IPS-11a (cell line): ENCODE measurements around the gene RBM22.

Experiments
- H3K4me3 ChIP-seq: one replicate; pipeline ENCODE4 v1.5.1; 2013; ENCODE audit warnings: low read depth, low read length, control low read depth

The RBM22 gene

DNA sequence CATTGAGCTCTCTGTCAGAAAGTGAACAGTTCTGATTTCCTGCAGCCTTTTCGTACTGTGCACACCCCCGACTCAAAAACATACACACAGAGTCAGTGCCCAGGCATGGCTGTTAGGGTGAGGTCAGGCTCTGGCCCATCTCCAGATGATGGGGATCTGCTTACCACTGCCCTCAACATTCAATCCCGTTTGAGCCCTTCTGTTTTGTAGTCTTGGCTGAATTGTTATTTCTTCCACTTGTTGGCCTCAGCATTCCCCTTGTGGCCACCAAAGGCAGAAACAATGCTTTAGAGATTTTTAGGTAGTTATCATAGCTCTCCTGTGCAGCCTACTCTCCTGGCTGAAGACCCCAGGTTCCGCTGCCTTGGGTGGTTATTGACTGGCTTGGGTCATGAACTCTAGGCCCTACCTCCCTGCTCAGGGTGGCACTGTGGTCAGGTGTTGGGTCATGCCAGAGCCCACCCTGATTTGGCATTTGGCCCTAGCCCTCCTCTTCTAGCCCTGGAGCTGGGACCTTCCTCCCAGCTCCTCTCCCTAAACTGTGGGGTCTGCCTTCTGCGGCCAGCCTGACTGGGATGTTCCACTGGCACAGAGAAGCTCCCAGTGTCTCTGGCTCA is 47.6 kb downstream of the RBM22 start:
- H3K4me3 ChIP-seq = no peak overlapping the region

DNA sequence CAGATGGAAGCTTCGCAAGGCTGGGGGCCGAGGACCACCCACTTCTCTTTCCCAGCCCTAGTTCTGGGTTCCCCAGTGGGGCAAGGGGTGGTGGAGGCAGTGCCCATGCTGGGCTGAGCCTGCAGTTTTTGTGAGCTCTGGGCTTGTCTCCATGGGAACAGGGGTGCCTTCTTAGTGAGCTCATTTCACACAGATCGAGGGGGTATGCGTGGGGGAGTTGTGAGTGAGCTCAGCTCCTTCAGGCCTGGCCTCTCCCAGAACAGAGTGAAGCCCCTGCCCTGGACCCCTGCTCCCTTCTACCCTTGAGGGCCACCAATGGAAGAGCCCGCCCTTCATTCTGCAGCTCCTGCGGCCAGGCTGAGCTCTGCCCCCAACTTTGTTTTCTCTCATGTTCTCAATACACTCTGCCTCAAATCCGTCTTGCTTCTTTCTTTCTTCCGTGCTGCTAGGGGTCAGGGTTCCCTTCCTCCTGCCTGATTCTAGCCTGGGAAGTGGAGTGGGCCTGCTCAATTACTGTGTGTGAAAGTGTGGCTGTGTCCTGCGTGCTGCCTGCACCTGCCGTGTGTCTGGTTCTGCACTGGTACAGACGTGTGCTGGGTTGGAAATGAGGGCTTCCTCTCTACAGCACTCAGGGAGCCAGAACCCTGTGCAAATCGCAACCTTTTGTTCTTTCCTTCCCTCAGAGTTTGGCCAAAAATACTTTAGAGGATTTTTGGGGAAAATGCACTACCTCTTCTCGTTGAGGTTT is 48.8 kb downstream of the RBM22 start:
- no peak overlapping the region for H3K4me3 ChIP-seq

DNA sequence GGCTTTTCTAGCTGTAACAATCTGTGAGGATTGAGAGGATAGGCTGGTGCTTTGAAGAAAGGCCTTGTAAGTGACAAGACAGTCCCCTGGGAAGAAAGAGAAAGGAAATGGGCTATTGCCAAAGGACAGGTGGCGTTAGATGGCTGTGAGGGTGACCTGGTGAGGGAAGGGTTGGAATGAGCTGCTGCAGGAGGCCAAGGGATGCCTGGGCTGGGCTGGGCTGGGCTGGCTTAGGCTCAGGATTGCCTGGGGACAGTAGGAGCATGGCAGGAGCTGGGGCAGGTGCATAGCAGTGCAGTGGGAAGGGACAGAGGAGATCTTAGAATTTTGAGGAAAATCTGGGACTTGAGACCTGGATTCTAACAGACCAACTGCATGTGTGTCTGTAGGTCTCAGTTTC is 49.5 kb downstream of the RBM22 start:
- H3K4me3 ChIP-seq = no peak overlapping the region

- no peak overlapping the region for H3K4me3 ChIP-seq
Observed at GRCh38 chr5:150650021-150651006, 50.5 kb downstream of the RBM22 start.

- no peak overlapping the region for H3K4me3 ChIP-seq
Observed at GRCh38 chr5:150649108-150650020, 51.5 kb downstream of the RBM22 start.

DNA sequence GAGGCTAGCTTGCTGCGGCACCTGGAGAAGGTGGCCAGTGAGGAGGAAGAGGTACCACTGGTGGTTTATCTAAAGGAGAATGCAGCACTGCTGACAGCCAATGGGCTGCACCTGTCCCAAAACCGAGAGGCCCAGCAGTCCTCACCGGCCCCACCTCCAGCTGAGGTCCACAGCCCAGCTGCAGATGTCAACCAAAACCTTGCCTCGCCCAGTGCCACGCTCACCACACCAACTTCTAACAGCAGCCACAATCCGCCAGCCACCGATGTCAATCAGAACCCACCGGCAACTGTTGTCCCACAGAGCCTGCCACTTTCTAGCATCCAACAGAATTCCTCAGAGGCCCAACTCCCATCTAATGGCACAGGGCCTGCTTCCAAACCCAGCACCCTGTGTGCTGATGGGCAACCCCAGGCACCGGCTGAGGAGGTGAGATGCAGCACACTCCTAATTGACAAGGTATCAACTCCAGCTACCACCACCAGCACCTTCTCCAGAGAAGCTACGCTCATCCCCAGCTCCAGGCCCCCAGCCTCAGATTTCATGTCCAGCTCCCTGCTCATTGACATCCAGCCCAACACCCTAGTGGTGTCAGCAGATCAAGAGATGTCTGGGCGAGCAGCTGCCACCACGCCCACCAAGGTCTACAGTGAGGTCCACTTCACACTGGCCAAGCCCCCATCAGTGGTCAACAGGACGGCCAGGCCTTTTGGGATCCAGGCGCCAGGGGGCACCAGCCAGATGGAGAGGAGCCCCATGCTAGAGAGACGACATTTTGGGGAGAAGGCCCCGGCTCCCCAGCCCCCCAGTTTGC is 52.4 kb downstream of the RBM22 start:
- no peak overlapping the region for H3K4me3 ChIP-seq

DNA sequence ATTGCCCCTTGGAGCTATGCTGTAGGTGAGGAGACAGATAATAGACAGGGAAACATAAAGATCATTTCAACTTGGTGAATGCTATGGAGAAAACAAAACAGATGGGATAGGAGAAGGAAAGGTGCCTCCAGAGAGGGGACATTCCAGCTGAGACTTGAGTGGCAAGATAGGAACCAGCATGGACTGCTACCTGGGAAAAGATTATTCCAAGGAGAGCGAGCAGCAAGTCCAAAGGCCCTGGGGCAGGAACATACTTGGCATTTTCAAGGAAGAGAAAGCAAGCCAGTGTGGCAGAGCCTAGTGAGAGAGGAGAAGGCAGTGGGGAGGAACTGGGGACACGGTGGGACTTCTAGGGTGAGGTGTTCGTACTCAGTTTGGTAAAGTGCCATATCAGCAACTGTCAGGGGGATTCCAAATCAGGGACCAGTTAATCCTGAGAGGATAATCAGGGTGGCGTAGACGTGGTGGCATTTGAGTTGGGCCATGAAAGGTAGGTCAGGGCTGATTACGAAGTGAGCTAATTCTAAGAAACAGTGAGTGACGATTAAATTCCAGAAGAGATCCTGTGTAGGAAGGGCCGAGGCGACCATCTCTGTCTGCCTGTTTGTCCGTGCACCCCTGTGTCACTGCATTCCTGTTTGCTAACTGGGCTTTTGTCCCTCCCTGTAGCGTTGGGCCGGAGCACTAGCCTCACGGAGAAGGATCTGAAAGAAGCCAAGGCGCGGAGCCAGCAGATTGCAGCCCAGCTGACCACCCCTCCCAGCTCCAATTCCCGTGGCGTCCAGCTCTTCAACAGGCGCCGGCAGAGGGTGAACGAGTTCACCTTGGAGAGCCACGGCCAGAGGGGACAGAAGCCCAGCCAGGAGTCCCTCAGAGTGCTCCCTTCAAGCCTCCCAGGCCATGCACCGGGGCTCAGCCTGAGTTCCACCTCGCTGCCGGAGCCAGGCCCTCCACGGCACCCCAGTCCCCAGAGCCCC is 53.3 kb downstream of the RBM22 start:
- no peak overlapping the region for H3K4me3 ChIP-seq

GRCh38 chr5:150645070-150645700 is 55.7 kb downstream of the RBM22 start:
- H3K4me3 ChIP-seq = no peak overlapping the region

DNA sequence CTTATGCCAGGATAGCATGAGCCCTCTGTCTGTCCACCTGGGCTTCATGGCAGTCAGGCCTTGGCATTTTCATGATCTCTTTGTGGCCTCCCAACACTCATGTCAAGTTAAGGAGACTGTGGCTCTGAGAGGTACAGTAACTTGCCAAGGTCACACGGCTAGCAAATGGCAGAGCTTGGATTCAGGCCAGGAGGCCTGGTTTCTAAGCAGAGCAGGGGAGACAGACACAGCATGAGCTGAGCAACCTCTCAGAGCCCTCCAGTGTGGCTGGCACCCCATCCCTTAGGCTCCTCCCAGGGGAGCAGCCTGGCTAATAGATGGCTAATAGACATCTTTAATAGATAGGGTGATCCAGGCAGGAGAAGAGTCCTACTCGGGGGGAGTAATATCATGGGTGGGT is 56.3 kb downstream of the RBM22 start:
- no peak overlapping the region for H3K4me3 ChIP-seq

DNA sequence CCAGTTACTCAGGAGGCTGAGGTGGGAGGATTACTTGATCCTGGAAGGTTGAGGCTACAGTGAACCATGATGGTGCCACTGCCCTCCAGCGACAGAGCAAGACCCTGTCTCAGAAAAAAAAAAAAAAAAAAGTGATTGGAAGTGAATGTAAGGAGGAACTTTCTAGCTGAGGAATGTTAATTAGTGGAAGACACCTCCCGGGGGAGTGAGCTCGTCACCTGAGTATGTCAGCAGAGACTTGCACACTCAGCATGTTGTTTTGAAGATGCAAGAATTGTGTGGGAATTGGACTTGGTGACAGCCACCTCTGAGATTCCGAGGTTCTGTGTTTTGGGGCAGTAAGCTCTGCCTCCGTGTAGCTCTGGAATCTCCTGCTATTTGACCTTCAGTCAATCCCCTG is 56.8 kb downstream of the RBM22 start:
- no peak overlapping the region for H3K4me3 ChIP-seq

DNA sequence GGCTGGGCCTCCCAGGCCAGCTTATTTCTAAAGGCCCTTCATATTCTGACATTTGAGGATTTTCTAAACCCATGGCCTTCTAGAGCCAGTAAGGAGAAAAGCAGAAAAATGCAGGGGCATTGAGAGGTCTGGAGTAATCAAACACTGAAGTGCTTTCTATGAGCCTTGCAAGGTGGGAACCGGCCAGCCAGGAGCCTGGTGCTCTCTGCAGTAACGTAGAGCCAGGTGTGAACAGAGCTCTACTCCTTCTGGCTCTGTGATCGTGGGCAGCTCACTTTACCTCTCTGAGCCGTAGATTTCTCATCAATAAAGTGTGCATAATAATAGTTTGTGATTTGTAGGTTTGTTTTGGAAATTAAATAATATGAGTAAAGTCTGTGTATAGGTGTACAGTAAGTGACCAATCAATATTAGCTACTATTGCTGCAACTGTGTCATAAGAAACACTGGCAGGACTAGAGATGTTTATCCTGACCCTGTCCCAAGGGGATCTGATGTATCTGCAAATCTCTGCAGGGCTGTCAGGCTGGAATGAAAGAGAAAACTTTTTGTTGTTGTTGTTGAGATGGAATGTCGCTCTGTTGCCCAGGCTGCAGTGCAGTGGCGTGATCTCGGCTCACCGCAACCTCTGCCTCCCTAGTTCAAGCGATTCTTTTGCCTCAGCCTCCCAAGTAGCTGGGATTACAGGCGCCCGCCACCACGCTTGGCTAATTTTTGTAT is 57.7 kb downstream of the RBM22 start:
- no peak overlapping the region for H3K4me3 ChIP-seq

DNA sequence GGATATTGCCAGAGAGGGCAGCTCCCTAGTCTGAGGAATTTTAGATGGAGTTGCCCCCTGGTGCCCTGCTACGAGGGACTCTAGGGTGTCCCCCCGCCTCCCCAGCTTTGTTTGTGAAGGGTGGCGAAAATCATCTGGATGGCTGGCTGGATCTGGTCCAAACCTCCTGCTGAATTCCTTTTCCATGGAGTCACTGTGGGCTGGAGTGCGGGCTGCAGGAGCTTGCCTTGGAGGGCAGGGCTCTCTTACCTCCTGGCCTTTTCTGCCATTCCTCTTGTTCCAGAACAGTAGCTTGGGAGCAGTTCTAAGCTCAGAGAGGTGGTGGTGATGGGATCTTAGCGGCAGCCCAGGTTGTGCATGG is 58.3 kb downstream of the RBM22 start:
- H3K4me3 ChIP-seq = no peak overlapping the region

DNA sequence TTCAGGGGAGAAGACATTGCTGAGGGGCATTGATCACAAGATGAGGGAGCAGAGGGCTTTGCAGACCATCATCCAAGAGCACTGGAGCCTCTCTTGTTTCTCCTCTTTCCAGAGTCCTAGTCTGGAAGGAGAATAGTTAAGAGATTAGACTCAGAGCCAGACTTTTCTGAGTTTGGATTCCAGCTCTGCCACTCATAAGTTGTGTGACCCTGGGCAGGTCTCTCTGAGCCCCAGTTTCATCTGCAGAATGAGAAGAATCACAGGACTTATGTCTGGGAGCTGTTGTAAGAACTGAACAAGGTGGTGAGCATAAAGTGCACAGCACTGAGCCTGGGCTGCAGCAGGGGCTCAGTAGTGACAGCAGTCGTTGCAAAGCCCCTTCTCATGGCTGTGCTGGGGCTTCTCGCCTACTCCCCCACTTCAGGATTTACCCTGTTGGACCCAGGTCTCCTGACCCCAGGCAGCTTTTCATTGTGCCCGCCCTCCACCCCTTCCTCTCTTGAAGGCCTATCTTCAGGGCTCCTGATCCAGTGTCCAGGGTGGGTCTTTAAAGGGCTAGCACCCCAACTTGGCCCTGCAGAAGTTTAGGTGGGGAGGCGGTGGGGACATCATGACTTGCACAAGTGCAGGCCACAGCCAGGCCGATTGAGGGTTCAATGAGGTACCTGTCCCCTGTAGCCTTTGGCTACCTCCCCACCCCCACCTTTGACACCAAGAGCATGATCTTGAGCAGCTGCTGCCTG is 58.9 kb downstream of the RBM22 start:
- no peak overlapping the region for H3K4me3 ChIP-seq

DNA sequence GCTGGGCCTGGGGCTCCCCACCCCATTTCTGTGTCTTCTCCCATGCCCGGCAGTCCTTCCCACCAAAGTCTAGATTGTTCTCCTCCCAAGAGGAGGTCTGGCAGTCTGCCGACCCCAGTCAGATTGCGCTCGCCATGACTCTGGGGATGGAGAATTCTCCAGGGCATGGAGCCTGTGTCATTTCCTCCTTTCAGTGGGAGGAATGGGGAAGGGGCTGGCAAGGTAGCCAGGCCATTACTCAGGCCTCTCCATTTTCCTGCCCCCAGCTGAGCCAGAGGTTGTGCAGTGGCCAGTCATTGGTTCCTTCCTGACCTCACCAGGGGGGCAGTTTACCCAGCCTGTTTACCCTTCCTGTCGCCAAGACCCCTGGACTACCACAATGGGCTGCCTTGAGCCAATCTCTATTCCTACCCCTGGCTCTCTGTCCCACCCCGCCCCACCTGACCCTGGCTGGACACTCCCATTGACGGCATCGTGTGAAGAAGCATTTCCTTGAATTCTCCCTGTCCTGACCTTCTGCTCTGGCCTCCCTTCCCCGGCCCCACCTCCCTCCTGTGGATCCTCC is 59.8 kb downstream of the RBM22 start:
- no peak overlapping the region for H3K4me3 ChIP-seq
